Measurements from ENCODE around the gene HAUS3. TPM values are rescaled to one million over a fixed set of nuclear protein-coding genes. Genes with fewer than 3 reads are reported as not detected.

Gene HAUS3
- total and polyA plus RNA-seq, 4 donors = 5.6 to 21.0 (median 12.1) TPM

DNA sequence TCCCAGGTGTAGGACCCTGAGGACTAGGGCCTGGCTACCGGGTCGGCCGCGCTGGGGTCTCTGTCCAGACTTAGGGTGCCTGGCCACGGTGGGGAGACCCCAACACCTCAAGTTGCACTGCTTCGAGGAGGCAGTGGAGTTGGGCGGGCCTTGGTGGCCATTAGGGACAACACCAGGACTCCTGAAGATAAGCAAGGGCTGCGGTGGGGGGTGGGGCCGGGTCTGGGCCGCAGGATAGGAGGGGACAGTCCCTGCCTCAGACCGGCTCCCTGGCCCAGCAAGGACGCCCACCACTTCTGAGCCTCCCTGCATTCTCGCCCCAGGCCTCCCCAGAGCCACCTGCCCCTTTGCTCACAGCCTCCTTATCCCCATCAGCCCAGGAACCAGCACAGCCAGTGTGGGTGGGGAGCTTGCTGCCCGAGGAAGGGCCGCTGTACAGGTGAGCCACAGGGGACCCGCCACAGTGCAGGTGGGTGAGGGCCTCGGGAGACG is 25.4 kb upstream of the HAUS3 start:
- DNase-seq = no peak
- peaks cover 5 to 60% (median 8%) of the 10 kb centered on the region in 5 donors for H3K4me1 ChIP-seq (ENCODE audit: control insufficient read depth in 5 of 5, insufficient read depth in 5 of 5, low read length in 5 of 5)
- H3K9ac ChIP-seq (ENCODE audit: insufficient read depth in 1 of 2, low read length in 2 of 2) = no peak overlapping the region
- no peak overlapping the region for H3K27ac ChIP-seq (ENCODE audit: low read depth in 1 of 2, low read length in 1 of 2)
- TF ChIP-seq, protein P1, sequence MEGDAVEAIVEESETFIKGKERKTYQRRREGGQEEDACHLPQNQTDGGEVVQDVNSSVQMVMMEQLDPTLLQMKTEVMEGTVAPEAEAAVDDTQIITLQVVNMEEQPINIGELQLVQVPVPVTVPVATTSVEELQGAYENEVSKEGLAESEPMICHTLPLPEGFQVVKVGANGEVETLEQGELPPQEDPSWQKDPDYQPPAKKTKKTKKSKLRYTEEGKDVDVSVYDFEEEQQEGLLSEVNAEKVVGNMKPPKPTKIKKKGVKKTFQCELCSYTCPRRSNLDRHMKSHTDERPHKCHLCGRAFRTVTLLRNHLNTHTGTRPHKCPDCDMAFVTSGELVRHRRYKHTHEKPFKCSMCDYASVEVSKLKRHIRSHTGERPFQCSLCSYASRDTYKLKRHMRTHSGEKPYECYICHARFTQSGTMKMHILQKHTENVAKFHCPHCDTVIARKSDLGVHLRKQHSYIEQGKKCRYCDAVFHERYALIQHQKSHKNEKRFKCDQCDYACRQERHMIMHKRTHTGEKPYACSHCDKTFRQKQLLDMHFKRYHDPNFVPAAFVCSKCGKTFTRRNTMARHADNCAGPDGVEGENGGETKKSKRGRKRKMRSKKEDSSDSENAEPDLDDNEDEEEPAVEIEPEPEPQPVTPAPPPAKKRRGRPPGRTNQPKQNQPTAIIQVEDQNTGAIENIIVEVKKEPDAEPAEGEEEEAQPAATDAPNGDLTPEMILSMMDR (IDR thresholded peaks at IDR 0.05; ENCODE audit: control extremely low read depth, extremely low read depth) = no peak
- no peaks in the 10 kb centered on the region for H3K9me3 ChIP-seq (ENCODE audit: control insufficient read depth in 4 of 4, insufficient read depth in 3 of 4, low read length in 3 of 4)
- 89 to 90% methylated on average over 18 of the region's 18 CpGs for WGBS, 2 donors
- no peak for ATAC-seq (ENCODE audit: insufficient read depth, low FRiP score)
- H3K27me3 ChIP-seq (ENCODE audit: control insufficient read depth in 3 of 3, insufficient read depth in 3 of 3, low read length in 2 of 3) = no peaks in the 10 kb centered on the region
- no peak overlapping the region for H3K4me3 ChIP-seq
- H3K36me3 ChIP-seq (ENCODE audit: control insufficient read depth in 4 of 4, insufficient read depth in 4 of 4, low read length in 4 of 4) = peaks cover 0 to 1% (median 0%) of the 10 kb centered on the region in 4 donors

DNA sequence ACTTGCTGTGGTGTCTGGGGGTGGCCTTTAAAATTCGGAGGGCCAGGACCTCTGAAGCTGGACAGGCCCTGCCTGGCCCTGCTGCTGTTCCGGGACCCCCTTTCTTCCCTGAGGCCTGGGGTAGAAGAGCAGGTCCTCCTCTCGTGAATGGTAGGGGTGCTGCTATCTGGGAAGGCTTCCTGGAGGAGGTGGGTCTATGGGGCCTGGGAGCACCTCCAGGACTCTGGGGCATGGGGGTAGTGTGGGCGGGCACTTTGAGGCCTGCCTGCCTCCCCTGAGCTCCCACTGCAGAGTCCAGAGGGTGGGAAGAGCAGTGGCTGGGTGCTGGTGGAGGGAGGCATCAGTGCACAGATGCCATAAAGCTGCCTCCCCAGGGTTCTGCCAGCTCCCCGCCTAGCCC is 24.9 kb upstream of the HAUS3 start:
- ATAC-seq (ENCODE audit: insufficient read depth, low FRiP score) (no peak), DNase-seq (no peak)
- H3K4me3 ChIP-seq = no peak overlapping the region
- H3K9ac ChIP-seq (ENCODE audit: insufficient read depth in 1 of 2, low read length in 2 of 2) = no peak overlapping the region
- H3K9me3 ChIP-seq (ENCODE audit: control insufficient read depth in 4 of 4, insufficient read depth in 3 of 4, low read length in 3 of 4) = no peaks in the 10 kb centered on the region
- H3K4me1 ChIP-seq (ENCODE audit: control insufficient read depth in 5 of 5, insufficient read depth in 5 of 5, low read length in 5 of 5) = peaks cover 5 to 60% (median 8%) of the 10 kb centered on the region in 5 donors
- no peaks in the 10 kb centered on the region for H3K27me3 ChIP-seq (ENCODE audit: control insufficient read depth in 3 of 3, insufficient read depth in 3 of 3, low read length in 2 of 3)
- no peaks in the 10 kb centered on the region for H3K36me3 ChIP-seq (ENCODE audit: control insufficient read depth in 4 of 4, insufficient read depth in 4 of 4, low read length in 4 of 4)
- WGBS, 2 donors = 86% methylated on average over 5 of the region's 5 CpGs
- TF ChIP-seq, protein P1 (IDR thresholded peaks at IDR 0.05; ENCODE audit: control extremely low read depth, extremely low read depth) = no peak
- no peak overlapping the region for H3K27ac ChIP-seq (ENCODE audit: low read depth in 1 of 2, low read length in 1 of 2)

DNA sequence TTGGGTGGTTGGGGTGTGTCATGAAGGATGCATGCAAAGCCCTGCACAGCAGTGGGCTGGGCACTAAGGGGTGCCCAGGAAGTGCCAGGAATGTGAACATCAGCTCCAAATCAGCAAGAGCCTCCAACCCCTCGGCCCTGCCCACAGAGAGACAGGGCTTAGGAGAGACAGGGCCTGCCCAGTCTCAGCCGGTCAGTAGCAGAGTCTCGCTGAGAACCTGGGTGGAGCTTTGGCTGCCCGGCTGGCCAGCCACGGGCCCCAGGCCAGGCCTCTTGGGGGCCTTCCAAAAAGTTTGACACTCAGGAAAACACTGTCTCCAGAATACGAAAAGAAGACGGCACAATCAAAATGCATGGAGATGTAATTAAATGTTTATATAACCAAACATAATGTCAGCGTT is 24.3 kb upstream of the HAUS3 start:
- Histone ChIP-seq H3K36me3 (ENCODE audit: control insufficient read depth in 4 of 4, insufficient read depth in 4 of 4, low read length in 4 of 4) (no peaks in the 10 kb centered on the region), H3K27ac (ENCODE audit: low read depth in 1 of 2, low read length in 1 of 2) (peak overlapping the region; percentile 14 to 37), H3K9me3 (ENCODE audit: control insufficient read depth in 4 of 4, insufficient read depth in 3 of 4, low read length in 3 of 4) (no peaks in the 10 kb centered on the region), H3K27me3 (ENCODE audit: control insufficient read depth in 3 of 3, insufficient read depth in 3 of 3, low read length in 2 of 3) (no peaks in the 10 kb centered on the region), H3K4me3 (no peak overlapping the region), H3K9ac (ENCODE audit: insufficient read depth in 1 of 2, low read length in 2 of 2) (no peak overlapping the region), H3K4me1 (ENCODE audit: control insufficient read depth in 5 of 5, insufficient read depth in 5 of 5, low read length in 5 of 5) (peaks cover 5 to 57% (median 8%) of the 10 kb centered on the region in 5 donors)
- 48 to 53% methylated on average over 8 of the region's 8 CpGs for WGBS, 2 donors
- TF ChIP-seq, protein P1 (IDR thresholded peaks at IDR 0.05; ENCODE audit: control extremely low read depth, extremely low read depth) = no peak
- DNase-seq = peak; percentile 75 to 92 (median 82)
- no peak for ATAC-seq (ENCODE audit: insufficient read depth, low FRiP score)
